ENCODE data around the gene SHROOM3. TPM values are rescaled to one million over a fixed set of nuclear protein-coding genes. Genes with fewer than 3 reads are reported as not detected.

The SHROOM3 gene
- polyA plus RNA-seq, 1 experiment, result 9.5 TPM

GRCh38 chr4:76630741-76631140 is 195.7 kb downstream of the SHROOM3 start:
- ChIA-PET POLR2A (no interaction called here), CTCF (interaction anchor here (0.6 kb wide), 1 partner anchor 11 kb away, joined by 3 read pairs; no protein-coding TSS in a partner anchor)
- no peak overlapping the region for H3K4me3 ChIP-seq (ENCODE audit: low read depth, low read length)
- H3K27me3 ChIP-seq (ENCODE audit: control insufficient read depth, insufficient read depth, low read length), result no peaks in the 10 kb centered on the region
- TF ChIP-seq CTCF (IDR thresholded peaks at IDR 0.05; ENCODE audit: low read depth, low read length), result no peak
- peaks cover 4% of the 10 kb centered on the region; the same call in 1 of the 2 replicates for H3K9me3 ChIP-seq (ENCODE audit: control insufficient read depth, insufficient read depth, low read length)
- no peak overlapping the region for H3K27ac ChIP-seq (ENCODE audit: low read depth, low read length)
- DNase-seq (ENCODE audit: low read depth, low spot score), result no peak

GRCh38 chr4:76634220-76634619 is 199.2 kb downstream of the SHROOM3 start:
- Histone ChIP-seq H3K9me3 (ENCODE audit: control insufficient read depth, insufficient read depth, low read length) (peaks cover 4% of the 10 kb centered on the region; the same call in 1 of the 2 replicates), H3K27ac (ENCODE audit: low read depth, low read length) (no peak overlapping the region), H3K27me3 (ENCODE audit: control insufficient read depth, insufficient read depth, low read length) (no peaks in the 10 kb centered on the region), H3K4me3 (ENCODE audit: low read depth, low read length) (no peak overlapping the region)
- no peak for TF ChIP-seq CTCF (IDR thresholded peaks at IDR 0.05; ENCODE audit: low read depth, low read length)
- DNase-seq (ENCODE audit: low read depth, low spot score), result peak; percentile 16
- ChIA-PET CTCF (interaction anchor here (0.6 to 0.7 kb wide), 2 partner anchors 33 to 63 kb away, joined by 3 read pairs; no protein-coding TSS in a partner anchor), POLR2A (no interaction called here)

- no peak for DNase-seq (ENCODE audit: low read depth, low spot score)
- TF ChIP-seq CTCF (IDR thresholded peaks at IDR 0.05; ENCODE audit: low read depth, low read length), result no peak
- H3K27ac ChIP-seq (ENCODE audit: low read depth, low read length), result no peak overlapping the region
- no peaks in the 10 kb centered on the region for H3K27me3 ChIP-seq (ENCODE audit: control insufficient read depth, insufficient read depth, low read length)
- peaks cover 4% of the 10 kb centered on the region; the same call in 1 of the 2 replicates for H3K9me3 ChIP-seq (ENCODE audit: control insufficient read depth, insufficient read depth, low read length)
- no peak overlapping the region for H3K4me3 ChIP-seq (ENCODE audit: low read depth, low read length)
- ChIA-PET POLR2A (interaction anchor here (0.6 to 0.7 kb wide), 2 partner anchors 48 to 137 kb away, joined by 3 to 8 read pairs; no protein-coding TSS in a partner anchor), CTCF (interaction anchor here (0.9 kb wide), 1 partner anchor 120 kb away, joined by 3 read pairs; no protein-coding TSS in a partner anchor)
Measured at GRCh38 chr4:76637712-76638361, 202.8 kb downstream of the SHROOM3 start.

GRCh38 chr4:76639288-76639687 is 204.3 kb downstream of the SHROOM3 start:
- no peak overlapping the region for H3K4me3 ChIP-seq (ENCODE audit: low read depth, low read length)
- DNase-seq (ENCODE audit: low read depth, low spot score), result no peak
- CTCF ChIA-PET, result no interaction called here
- H3K27me3 ChIP-seq (ENCODE audit: control insufficient read depth, insufficient read depth, low read length), result no peaks in the 10 kb centered on the region
- POLR2A ChIA-PET, result no interaction called here
- H3K27ac ChIP-seq (ENCODE audit: low read depth, low read length), result no peak overlapping the region
- H3K9me3 ChIP-seq (ENCODE audit: control insufficient read depth, insufficient read depth, low read length), result no peaks in the 10 kb centered on the region
- no peak for TF ChIP-seq CTCF (IDR thresholded peaks at IDR 0.05; ENCODE audit: low read depth, low read length)

GRCh38 chr4:76640353-76640910 is 205.4 kb downstream of the SHROOM3 start:
- H3K27ac ChIP-seq (ENCODE audit: low read depth, low read length), result no peak overlapping the region
- no peak overlapping the region for H3K4me3 ChIP-seq (ENCODE audit: low read depth, low read length)
- H3K27me3 ChIP-seq (ENCODE audit: control insufficient read depth, insufficient read depth, low read length), result no peaks in the 10 kb centered on the region
- DNase-seq (ENCODE audit: low read depth, low spot score), result no peak
- ChIA-PET CTCF (no interaction called here), POLR2A (interaction anchor here (0.6 kb wide), 1 partner anchor 39 kb away, joined by 7 read pairs; no protein-coding TSS in a partner anchor)
- TF ChIP-seq CTCF (IDR thresholded peaks at IDR 0.05; ENCODE audit: low read depth, low read length), result no peak
- H3K9me3 ChIP-seq (ENCODE audit: control insufficient read depth, insufficient read depth, low read length), result no peaks in the 10 kb centered on the region
